CD4-positive, alpha-beta T cell (primary cell): Measurements from ENCODE around the gene VWF. TPM values are rescaled to one million over a fixed set of nuclear protein-coding genes. Genes with fewer than 3 reads are reported as not detected.

Source experiments
- ATAC-seq: fragments of 200-7000 bp; cut with Tn5 transposase; one replicate; pipeline ENCODE4 v1.10.0; 2022; ENCODE audit warnings: mild to moderate bottlenecking; ENCODE audit not compliant: poor library complexity
- CTCF ChIA-PET: fragments of 350-600 bp; sonication (Branson Sonifier 250); formaldehyde crosslinking; loops from one replicate; lab custom pipeline; 2021; ENCODE audit warnings: antibody characterized with exemption, inconsistent platforms; lab: Charles Lee
- POLR2A ChIA-PET: fragments of 350-600 bp; sonication (Branson Sonifier 250); formaldehyde crosslinking; loops from one replicate; lab custom pipeline; 2021; ENCODE audit warnings: antibody characterized with exemption, inconsistent platforms; lab: Charles Lee
- DNase-seq, 14 experiments: peaks; one replicate each; pipeline ENCODE4 v3.0.0-alpha.2; 2013 to 2020; ENCODE audit warnings: mixed read lengths in 2 of 14
- H3K27ac ChIP-seq, 2 donors: one replicate each; pipeline versions ENCODE4 v1.5.1 to v1.7.0; 2013; ENCODE audit warnings: low read length in 2 of 2, low read depth in 1 of 2, mild to moderate bottlenecking in 1 of 2
- H3K27me3 ChIP-seq, 2 experiments: 1 replicate in 1 of 2; 2 replicates in 1 of 2; pipeline versions ENCODE4 v1.6.1 to v1.7.0; 2013; ENCODE audit warnings: low read length in 2 of 2, control low read depth in 1 of 2, mild to moderate bottlenecking in 1 of 2, moderate library complexity in 1 of 2; ENCODE audit not compliant: insufficient read depth in 2 of 2, control insufficient read depth in 1 of 2
- H3K36me3 ChIP-seq: one replicate; pipeline ENCODE4 v1.6.1; 2013; ENCODE audit warnings: low read length, control low read depth; ENCODE audit not compliant: insufficient read depth
- H3K4me1 ChIP-seq: one replicate; pipeline ENCODE4 v1.6.1; 2013; ENCODE audit warnings: low read length, control low read depth; ENCODE audit not compliant: insufficient read depth
- H3K4me3 ChIP-seq: one replicate; pipeline ENCODE4 v1.5.1; 2013; ENCODE audit warnings: mild to moderate bottlenecking, low read length, moderate library complexity
- H3K9me3 ChIP-seq, 2 experiments: 1 replicate in 1 of 2; 2 replicates in 1 of 2; pipeline versions ENCODE4 v1.6.1 to v1.7.0; 2013; ENCODE audit warnings: low read length in 2 of 2, mild to moderate bottlenecking in 2 of 2, control low read depth in 1 of 2, moderate library complexity in 1 of 2; ENCODE audit not compliant: control insufficient read depth in 1 of 2, insufficient read depth in 1 of 2
- H3K27ac Mint-ChIP-seq: one replicate; pipeline ENCODE4 v1.8.0; 2020; ENCODE audit warnings: mixed read lengths
- H3K27me3 Mint-ChIP-seq: one replicate; pipeline ENCODE4 v1.8.0; 2021; ENCODE audit warnings: mixed read lengths
- H3K36me3 Mint-ChIP-seq: one replicate; pipeline ENCODE4 v1.8.0; 2021; ENCODE audit warnings: low read depth, mixed read lengths
- H3K4me1 Mint-ChIP-seq: one replicate; pipeline ENCODE4 v1.8.0; 2021; ENCODE audit warnings: low read depth, mixed read lengths
- H3K4me3 Mint-ChIP-seq: one replicate; pipeline ENCODE4 v1.8.0; 2020; ENCODE audit warnings: mild to moderate bottlenecking, mixed read lengths
- H3K9me3 Mint-ChIP-seq: one replicate; pipeline ENCODE4 v1.8.0; 2020; ENCODE audit warnings: mixed read lengths
- CTCF ChIP-seq: fragments of 200-600 bp; IDR thresholded peaks from one replicate; pipeline ENCODE4 v1.8.0; 2022; ENCODE audit warnings: antibody characterized with exemption, mild to moderate bottlenecking
- intact Hi-C, 2 experiments: fragments of 100-400 bp; cut with DNase I in 1 of 2; cut with micrococcal nuclease in 1 of 2; formaldehyde crosslinking; loops; one replicate each; pipeline versions ENCODE4 v1.15.1 to v1.9.0; 2023 to 2025; cut with DNase I, micrococcal nuclease
- total RNA-seq, 174 experiments: library from RNA in 2 of 174; stranded (reverse) in 2 of 174; gene quantifications; one replicate each; pipeline ENCODE4 v1.2.3 and lab custom pipeline; 2021 to 2026

VWF gene
- total RNA-seq, 2 experiments from 2014 or later, result 0.20 TPM; not detected in 1

- no peaks in the 10 kb centered on the region for H3K36me3 Mint-ChIP-seq
- no peak for TF ChIP-seq CTCF
- H3K9me3 ChIP-seq, result no peaks in the 10 kb centered on the region
- no peaks in the 10 kb centered on the region for H3K9me3 Mint-ChIP-seq
- ATAC-seq, result no peak
- H3K27ac ChIP-seq, result no peak overlapping the region
- peaks cover 18% of the 10 kb centered on the region for H3K27me3 Mint-ChIP-seq
- no peak for DNase-seq
- CTCF ChIA-PET, result no interaction called here
- H3K4me1 Mint-ChIP-seq, result no peaks in the 10 kb centered on the region
- H3K36me3 ChIP-seq, result no peaks in the 10 kb centered on the region
- no peak overlapping the region for H3K4me3 ChIP-seq
- POLR2A ChIA-PET, result no interaction called here
- no peak overlapping the region for H3K27ac Mint-ChIP-seq
- H3K4me3 Mint-ChIP-seq, result no peak overlapping the region
- H3K4me1 ChIP-seq, result no peaks in the 10 kb centered on the region
- H3K27me3 ChIP-seq, result peaks cover 5 to 14% of the 10 kb centered on the region in 2 experiments
- intact Hi-C loops, result loop anchor here in 1 of 2 experiments (5.0 kb wide), 1 partner anchor 72 kb away; no protein-coding TSS in a partner anchor
Observed at GRCh38 chr12:5969974-5970690, 154.3 kb downstream of the VWF start.

GRCh38 chr12:5969156-5969973, 155.1 kb downstream of the VWF start:
- Mint-ChIP-seq H3K4me1 (no peaks in the 10 kb centered on the region), H3K27me3 (peaks cover 15% of the 10 kb centered on the region), H3K4me3 (no peak overlapping the region), H3K9me3 (no peaks in the 10 kb centered on the region), H3K27ac (no peak overlapping the region), H3K36me3 (no peaks in the 10 kb centered on the region)
- no peaks in the 10 kb centered on the region for H3K9me3 ChIP-seq
- H3K4me3 ChIP-seq, result no peak overlapping the region
- H3K27me3 ChIP-seq, result peaks cover 0 to 14% of the 10 kb centered on the region in 2 experiments
- CTCF ChIA-PET, result no interaction called here
- TF ChIP-seq CTCF, result no peak
- ATAC-seq (no peak), DNase-seq (no peak)
- no peaks in the 10 kb centered on the region for H3K4me1 ChIP-seq
- POLR2A ChIA-PET, result no interaction called here
- H3K36me3 ChIP-seq, result no peaks in the 10 kb centered on the region
- intact Hi-C loops, result loop anchor here in 1 of 2 experiments (5.0 kb wide), 1 partner anchor 73 kb away; no protein-coding TSS in a partner anchor
- H3K27ac ChIP-seq, result no peak overlapping the region

- no peak for TF ChIP-seq CTCF
- DNase-seq (no peak), ATAC-seq (no peak)
- H3K36me3 ChIP-seq, result no peaks in the 10 kb centered on the region
- ChIA-PET POLR2A (no interaction called here), CTCF (no interaction called here)
- no peaks in the 10 kb centered on the region for H3K4me1 ChIP-seq
- peaks cover 0 to 14% of the 10 kb centered on the region in 2 experiments for H3K27me3 ChIP-seq
- no peak overlapping the region for H3K4me3 ChIP-seq
- H3K27ac ChIP-seq, result no peak overlapping the region
- no peaks in the 10 kb centered on the region for H3K4me1 Mint-ChIP-seq
- no peak overlapping the region for H3K4me3 Mint-ChIP-seq
- H3K36me3 Mint-ChIP-seq, result no peaks in the 10 kb centered on the region
- peaks cover 5% of the 10 kb centered on the region for H3K27me3 Mint-ChIP-seq
- no peaks in the 10 kb centered on the region for H3K9me3 Mint-ChIP-seq
- intact Hi-C loops, result loop anchor here in 1 of 2 experiments (5.0 kb wide), 1 partner anchor 74 kb away; no protein-coding TSS in a partner anchor
- no peaks in the 10 kb centered on the region for H3K9me3 ChIP-seq
- no peak overlapping the region for H3K27ac Mint-ChIP-seq
Observed at GRCh38 chr12:5967645-5968415, 156.6 kb downstream of the VWF start.
